Natural killer cell (primary cell): ENCODE data around the gene STEAP1B. TPM values are rescaled to one million over a fixed set of nuclear protein-coding genes. Genes with fewer than 3 reads are reported as not detected.

Experiments used
- ATAC-seq, 3 donors: fragments of 150-1000 bp in 2 of 3; fragments of 200-7000 bp in 1 of 3; cut with Tn5 transposase; 1 replicate in 1 of 3; 2 replicates in 2 of 3; pipeline ENCODE4 v1.10.0; 2021; ENCODE audit warnings: mild to moderate bottlenecking in 2 of 3, moderate library complexity in 2 of 3
- DNase-seq, 2 donors: peaks; one replicate each; pipeline versions ENCODE4 v3.0.0 to v3.0.0-alpha.2; 2013 to 2021; ENCODE audit warnings: mixed read lengths in 1 of 2
- H3K27ac ChIP-seq: one replicate; pipeline ENCODE4 v1.5.1; 2013; ENCODE audit warnings: mild to moderate bottlenecking, low read length
- H3K27me3 ChIP-seq: one replicate; pipeline ENCODE4 v1.6.1; 2013; ENCODE audit warnings: low read length; ENCODE audit not compliant: control insufficient read depth, insufficient read depth
- H3K36me3 ChIP-seq: one replicate; pipeline ENCODE4 v1.6.1; 2013; ENCODE audit warnings: low read length; ENCODE audit not compliant: control insufficient read depth, insufficient read depth
- H3K4me1 ChIP-seq: one replicate; pipeline ENCODE4 v1.6.1; 2013; ENCODE audit warnings: low read length; ENCODE audit not compliant: control insufficient read depth, insufficient read depth
- H3K4me3 ChIP-seq: one replicate; pipeline ENCODE4 v1.5.1; 2013; ENCODE audit warnings: low read length
- H3K9me3 ChIP-seq: one replicate; pipeline ENCODE4 v1.6.1; 2013; ENCODE audit warnings: low read length; ENCODE audit not compliant: control insufficient read depth, insufficient read depth
- H3K27ac Mint-ChIP-seq, 2 donors: one replicate each; pipeline ENCODE4 v1.8.0; 2022; ENCODE audit warnings: mild to moderate bottlenecking in 2 of 2, mixed read lengths in 2 of 2, moderate library complexity in 1 of 2
- H3K27me3 Mint-ChIP-seq, 2 donors: one replicate each; pipeline ENCODE4 v1.8.0; 2022; ENCODE audit warnings: low read depth in 2 of 2, mixed read lengths in 2 of 2
- H3K36me3 Mint-ChIP-seq: one replicate; pipeline ENCODE4 v1.8.0; 2022; ENCODE audit warnings: mixed read lengths
- H3K4me1 Mint-ChIP-seq, 2 donors: one replicate each; pipeline ENCODE4 v1.8.0; 2022; ENCODE audit warnings: mixed read lengths in 2 of 2
- H3K4me3 Mint-ChIP-seq: one replicate; pipeline ENCODE4 v1.8.0; 2022; ENCODE audit warnings: mild to moderate bottlenecking, moderate library complexity, mixed read lengths
- H3K9me3 Mint-ChIP-seq, 2 donors: one replicate each; pipeline ENCODE4 v1.8.0; 2022; ENCODE audit warnings: mixed read lengths in 2 of 2
- WGBS: methylation state at CpG from one replicate; pipeline ENCODE4 v1.1.7; 2013; ENCODE audit warnings: missing lambda C conversion rate; ENCODE audit not compliant: insufficient coverage; 5-methylcytosine and 5-hydroxymethylcytosine counted together
- intact Hi-C: fragments of 100-400 bp; cut with micrococcal nuclease; formaldehyde crosslinking; loops from one replicate; pipeline ENCODE4 v1.14.2; 2022
- total RNA-seq, 4 donors: library from RNA; stranded (reverse); fragments of 120-200 nt in 1 of 4; gene quantifications; one replicate each; pipeline versions ENCODE4 v1.2.3 to v1.2.4, GENCODE V29; 2013 to 2022
- TF ChIP-seq, protein P1 (sequence below): fragments of 200-600 bp; IDR thresholded peaks from one replicate; pipeline ENCODE4 v1.8.0; 2022; ENCODE audit warnings: antibody characterized with exemption

Gene STEAP1B
- total RNA-seq, 3 donors from 2014 or later (not counting 1 experiment from before 2014, with no cell fraction given): 0.31 TPM; not detected in 2

DNA sequence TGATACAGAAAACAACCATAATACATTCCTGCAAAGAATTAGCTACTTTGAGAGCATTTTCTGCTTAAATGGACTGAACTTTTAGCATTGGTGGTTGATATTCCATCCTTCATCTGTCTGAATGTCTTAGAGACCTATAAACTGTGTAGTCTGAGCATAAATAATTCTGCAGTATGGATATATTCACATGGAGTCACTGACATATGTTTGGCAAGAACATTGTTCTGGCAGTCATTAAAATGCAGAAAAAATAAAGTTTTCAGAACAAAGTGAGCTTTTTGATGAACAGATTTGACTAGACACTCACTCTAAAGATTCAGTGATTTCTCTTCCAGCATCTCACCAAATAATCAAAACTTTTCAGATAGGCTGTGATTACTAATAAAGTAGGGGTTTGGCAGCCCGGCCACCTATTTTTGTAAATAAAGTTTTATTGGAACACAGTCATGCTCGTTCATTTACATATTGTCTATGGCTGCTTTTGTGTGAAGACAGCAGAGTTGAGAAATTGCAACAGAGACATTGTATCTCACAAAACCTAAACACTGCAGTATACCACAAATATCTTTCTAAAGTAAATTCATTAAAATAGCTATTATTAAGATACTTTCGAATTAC is 98.9 kb downstream of the STEAP1B start:
- H3K27ac Mint-ChIP-seq: peak overlapping the region; percentile 83 to 88
- DNase-seq (no peak), ATAC-seq (no peak)
- H3K9me3 Mint-ChIP-seq: no peaks in the 10 kb centered on the region
- Histone ChIP-seq H3K27ac (no peak overlapping the region), H3K36me3 (no peaks in the 10 kb centered on the region), H3K9me3 (no peaks in the 10 kb centered on the region), H3K27me3 (no peaks in the 10 kb centered on the region), H3K4me1 (peaks cover 22% of the 10 kb centered on the region), H3K4me3 (no peak overlapping the region)
- no peaks in the 10 kb centered on the region for H3K36me3 Mint-ChIP-seq
- 83% methylated on average over 1 of the region's 3 CpGs for WGBS
- H3K4me3 Mint-ChIP-seq: no peak overlapping the region
- H3K27me3 Mint-ChIP-seq: no peaks in the 10 kb centered on the region
- intact Hi-C loops: no loop called here
- peaks cover 23 to 28% of the 10 kb centered on the region in 2 donors for H3K4me1 Mint-ChIP-seq
- TF ChIP-seq, protein P1, sequence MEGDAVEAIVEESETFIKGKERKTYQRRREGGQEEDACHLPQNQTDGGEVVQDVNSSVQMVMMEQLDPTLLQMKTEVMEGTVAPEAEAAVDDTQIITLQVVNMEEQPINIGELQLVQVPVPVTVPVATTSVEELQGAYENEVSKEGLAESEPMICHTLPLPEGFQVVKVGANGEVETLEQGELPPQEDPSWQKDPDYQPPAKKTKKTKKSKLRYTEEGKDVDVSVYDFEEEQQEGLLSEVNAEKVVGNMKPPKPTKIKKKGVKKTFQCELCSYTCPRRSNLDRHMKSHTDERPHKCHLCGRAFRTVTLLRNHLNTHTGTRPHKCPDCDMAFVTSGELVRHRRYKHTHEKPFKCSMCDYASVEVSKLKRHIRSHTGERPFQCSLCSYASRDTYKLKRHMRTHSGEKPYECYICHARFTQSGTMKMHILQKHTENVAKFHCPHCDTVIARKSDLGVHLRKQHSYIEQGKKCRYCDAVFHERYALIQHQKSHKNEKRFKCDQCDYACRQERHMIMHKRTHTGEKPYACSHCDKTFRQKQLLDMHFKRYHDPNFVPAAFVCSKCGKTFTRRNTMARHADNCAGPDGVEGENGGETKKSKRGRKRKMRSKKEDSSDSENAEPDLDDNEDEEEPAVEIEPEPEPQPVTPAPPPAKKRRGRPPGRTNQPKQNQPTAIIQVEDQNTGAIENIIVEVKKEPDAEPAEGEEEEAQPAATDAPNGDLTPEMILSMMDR: no peak

DNA sequence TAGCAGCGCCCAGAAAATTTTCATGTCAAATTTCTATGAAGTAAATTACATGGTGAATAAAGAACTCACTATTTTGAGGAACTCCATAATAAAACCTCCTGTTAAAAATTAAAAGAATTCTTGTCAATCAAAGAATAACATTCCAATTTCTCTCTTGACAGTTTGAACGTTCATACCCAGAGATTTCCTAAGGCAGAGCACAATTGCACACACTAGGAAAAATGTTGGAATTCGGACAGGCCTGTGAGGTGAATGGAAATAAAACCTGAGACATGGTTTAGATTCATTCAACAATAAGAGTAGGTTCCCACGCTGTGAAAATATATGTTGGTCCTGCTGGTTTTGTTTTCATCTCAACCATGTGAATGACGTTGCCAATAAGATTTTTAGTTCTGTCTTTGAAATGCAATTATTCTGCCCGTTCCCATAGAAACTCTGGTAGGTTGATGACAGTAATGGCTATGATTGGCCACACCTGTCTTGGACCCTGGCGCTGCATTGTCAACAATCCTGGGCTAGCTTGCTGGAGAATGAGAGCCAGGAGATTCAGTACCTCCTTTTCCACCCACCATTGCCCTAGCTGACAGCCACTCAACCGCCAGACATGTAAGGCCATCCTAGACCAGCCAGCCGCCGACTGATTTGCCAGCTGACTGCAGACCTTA is 99.7 kb downstream of the STEAP1B start:
- intact Hi-C loops: no loop called here
- peaks cover 23 to 28% of the 10 kb centered on the region in 2 donors for H3K4me1 Mint-ChIP-seq
- ATAC-seq: no peak

DNA sequence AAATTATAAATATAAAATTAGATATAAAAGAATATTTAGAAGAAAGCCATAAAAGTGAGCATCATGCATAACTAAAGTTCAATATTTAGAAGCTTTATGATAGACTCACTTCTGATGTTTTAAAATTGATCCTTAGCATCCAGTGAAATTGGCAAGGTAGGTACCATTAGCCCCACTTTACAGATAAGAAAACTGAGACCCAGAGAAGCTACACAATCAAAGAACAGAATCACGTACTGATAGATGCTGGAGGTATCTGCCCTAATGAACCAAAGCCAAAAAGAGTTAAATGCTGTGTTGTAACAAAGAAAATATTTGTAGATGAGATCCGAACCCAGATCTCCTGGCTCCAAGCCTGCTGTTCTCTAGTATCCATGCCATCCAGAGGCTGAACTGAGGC is 100.4 kb downstream of the STEAP1B start:
- Histone ChIP-seq H3K27ac (no peak overlapping the region), H3K27me3 (no peaks in the 10 kb centered on the region), H3K9me3 (no peaks in the 10 kb centered on the region), H3K4me3 (no peak overlapping the region), H3K4me1 (peaks cover 22% of the 10 kb centered on the region), H3K36me3 (no peaks in the 10 kb centered on the region)
- no peak for ATAC-seq
- peak overlapping the region in 1 of 2 donors; percentile 26 for H3K27ac Mint-ChIP-seq
- no peak overlapping the region for H3K4me3 Mint-ChIP-seq
- H3K4me1 Mint-ChIP-seq: peaks cover 23 to 28% of the 10 kb centered on the region in 2 donors
- no peaks in the 10 kb centered on the region for H3K9me3 Mint-ChIP-seq
- intact Hi-C loops: no loop called here
- no peaks in the 10 kb centered on the region for H3K36me3 Mint-ChIP-seq
- DNase-seq: no peak
- no peaks in the 10 kb centered on the region for H3K27me3 Mint-ChIP-seq
- 76% methylated on average over 2 of the region's 2 CpGs for WGBS
- TF ChIP-seq, protein P1: no peak

More for the DNA sequence above, 99.7 kb downstream of the STEAP1B start:
- Mint-ChIP-seq H3K4me3 (no peak overlapping the region), H3K27ac (peak overlapping the region in 1 of 2 donors; percentile 83), H3K36me3 (no peaks in the 10 kb centered on the region), H3K9me3 (no peaks in the 10 kb centered on the region), H3K27me3 (no peaks in the 10 kb centered on the region)
- DNase-seq: no peak
- no peaks in the 10 kb centered on the region for H3K9me3 ChIP-seq
- peaks cover 22% of the 10 kb centered on the region for H3K4me1 ChIP-seq
- TF ChIP-seq, protein P1: no peak
- H3K27ac ChIP-seq: no peak overlapping the region
- H3K27me3 ChIP-seq: no peaks in the 10 kb centered on the region
- no peaks in the 10 kb centered on the region for H3K36me3 ChIP-seq
- H3K4me3 ChIP-seq: no peak overlapping the region
- 84% methylated on average over 9 of the region's 10 CpGs for WGBS
